NCI-H1092 treated with DMSO at 0.1 percent for 48 hours (cell line): ENCODE measurements around the gene MAFG.

Source experiments
- DNase-seq: peaks from one replicate; lab custom pipeline; 2025; lab: John Stamatoyannopoulos, UW

MAFG gene

GRCh38 chr17:81939881-81940385 lies 12.4 kb upstream of the MAFG start:
- no peak for DNase-seq

DNA sequence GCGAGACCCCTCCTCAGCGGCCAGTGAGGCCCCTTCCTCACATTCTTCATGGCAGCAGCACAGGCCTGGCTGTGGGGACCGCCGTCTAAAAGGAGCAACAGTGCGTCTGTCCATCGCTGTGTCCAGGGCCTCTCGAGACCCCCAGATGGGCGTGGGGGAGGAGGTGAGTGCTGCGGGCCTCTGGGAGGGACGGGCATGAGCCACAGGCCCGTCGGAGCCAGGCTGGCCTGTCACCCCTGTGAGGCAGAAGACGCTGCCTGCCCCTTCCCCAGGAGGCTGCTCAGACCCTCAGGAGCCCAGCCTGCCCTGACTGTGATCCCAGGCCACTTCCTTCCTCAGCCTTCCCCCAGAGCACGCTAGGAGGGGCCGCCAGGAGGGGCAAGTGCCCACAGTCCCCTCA lies 11.7 kb upstream of the MAFG start:
- DNase-seq, result no peak

DNA sequence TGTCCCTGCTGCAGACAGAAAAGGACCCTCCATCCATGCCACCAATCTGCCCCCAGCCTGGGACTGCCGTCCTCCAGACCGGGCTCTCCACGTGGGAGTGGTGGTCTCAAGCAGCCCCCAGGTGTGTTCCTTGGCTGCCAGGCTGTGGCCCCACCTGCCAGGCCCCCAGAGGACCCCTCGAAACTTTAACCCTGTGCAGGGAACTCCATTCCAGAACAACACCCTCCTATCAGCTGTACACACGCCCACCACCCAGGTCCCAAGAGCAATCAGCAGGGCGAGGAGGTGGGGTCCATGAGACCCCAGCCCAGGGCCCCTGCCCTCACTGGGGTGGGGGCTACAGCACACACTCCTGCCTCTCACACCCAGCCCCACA lies 8.2 kb upstream of the MAFG start:
- no peak for DNase-seq

GRCh38 chr17:81934850-81935708 lies 7.5 kb upstream of the MAFG start:
- DNase-seq, result no peak

- DNase-seq, result no peak
Observed at GRCh38 chr17:81934098-81934757, 6.7 kb upstream of the MAFG start.

- no peak for DNase-seq
Observed at GRCh38 chr17:81933178-81933699, 5.7 kb upstream of the MAFG start.

GRCh38 chr17:81932333-81932983 lies 4.9 kb upstream of the MAFG start:
- no peak for DNase-seq

DNA sequence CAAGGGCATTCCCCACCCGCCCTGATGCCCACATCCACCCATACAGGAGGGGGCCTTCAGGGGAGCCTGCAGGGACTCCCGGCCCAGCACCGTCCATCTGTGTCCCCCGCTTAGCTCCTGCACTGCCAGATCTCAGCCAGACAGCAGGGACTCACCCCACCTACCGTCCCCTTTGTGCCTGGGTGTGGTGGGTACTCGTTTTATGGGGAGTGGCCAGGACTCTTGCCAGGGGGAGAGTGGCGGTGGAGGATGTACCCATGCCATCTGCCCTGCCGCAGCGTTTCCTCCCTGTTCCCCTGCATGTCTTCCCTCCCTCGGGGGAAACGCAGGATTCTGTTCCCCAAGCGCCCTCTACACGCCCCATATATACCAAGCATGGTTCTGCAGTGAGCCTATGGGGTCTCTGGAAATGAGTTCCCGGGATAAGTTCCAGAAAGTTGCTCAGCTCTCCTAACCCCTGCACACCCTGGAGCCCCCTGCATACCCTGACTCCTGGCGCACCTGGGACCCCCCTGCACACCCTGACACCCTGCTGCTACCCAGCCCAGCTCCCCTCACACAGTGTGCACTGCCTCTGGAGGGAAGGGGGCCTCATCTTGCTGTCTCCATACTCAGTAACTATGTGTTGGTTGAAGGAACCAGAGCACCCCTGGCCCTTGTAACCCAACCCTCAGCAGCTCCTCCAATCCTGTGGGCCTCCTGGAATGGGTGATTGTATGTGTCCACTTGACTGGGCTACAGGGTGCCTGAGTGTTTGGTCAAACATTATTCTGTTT lies 4.2 kb upstream of the MAFG start:
- DNase-seq, result no peak

DNA sequence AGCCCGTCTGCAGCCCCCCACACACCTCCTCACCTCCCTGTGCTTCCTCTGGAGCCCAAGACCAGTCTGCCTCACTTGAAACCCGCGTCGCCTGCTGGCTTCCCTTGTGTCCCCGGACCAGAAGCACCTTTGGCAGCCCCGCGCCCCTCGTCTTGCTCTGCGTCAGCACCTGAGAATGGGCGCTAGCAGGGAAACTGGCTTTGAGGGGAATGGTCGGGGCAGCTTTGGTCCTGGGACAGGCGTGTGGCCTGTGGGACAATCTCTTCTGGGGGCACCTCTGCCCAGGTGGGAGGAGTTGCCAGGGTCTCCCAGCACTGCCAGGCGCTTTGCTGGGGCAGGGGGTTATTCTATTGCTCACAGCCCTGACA lies 3.6 kb upstream of the MAFG start:
- no peak for DNase-seq

- no peak for DNase-seq
Observed at GRCh38 chr17:81930142-81931125, 2.9 kb upstream of the MAFG start.

GRCh38 chr17:81929253-81930141 lies 2.0 kb upstream of the MAFG start:
- DNase-seq, result no peak

GRCh38 chr17:81928544-81929252 lies 1.2 kb upstream of the MAFG start:
- DNase-seq, result no peak

- DNase-seq, result no peak
Observed at GRCh38 chr17:81927152-81927652, 333 bp downstream of the MAFG start.

DNA sequence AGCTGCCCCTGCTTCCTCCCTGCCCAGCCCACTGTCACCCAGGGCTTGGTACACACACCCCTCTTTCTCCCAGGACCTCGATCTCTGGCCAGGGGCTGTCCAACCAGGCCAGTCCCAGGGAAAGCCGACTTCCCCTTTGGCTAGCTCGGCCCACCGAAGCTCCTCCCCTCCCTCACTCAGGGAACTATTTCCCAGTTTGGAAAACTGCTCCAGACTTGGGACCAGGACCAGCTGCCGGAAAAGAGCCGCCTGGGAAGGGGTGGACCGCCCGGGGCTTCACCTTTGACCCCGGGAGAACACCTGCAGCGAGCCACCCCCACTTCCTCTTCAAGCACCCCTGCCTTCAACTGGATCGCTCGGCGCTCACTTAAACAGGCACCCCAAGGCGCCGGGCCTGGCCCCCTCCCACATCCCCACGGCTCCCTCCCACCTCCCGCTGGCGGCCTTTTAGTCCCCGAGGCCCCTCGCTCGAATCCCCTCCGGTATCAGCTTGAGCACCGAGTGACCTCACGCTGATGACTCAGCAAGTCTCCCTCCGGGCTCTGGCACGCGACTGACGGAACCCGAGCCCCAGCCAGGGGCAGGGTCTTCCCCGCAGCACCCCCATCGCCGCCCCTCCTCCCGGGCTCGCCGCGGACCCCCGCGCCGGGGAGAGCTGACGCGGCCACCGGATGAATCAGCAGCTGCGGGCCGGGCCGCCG lies 934 bp downstream of the MAFG start:
- no peak for DNase-seq

GRCh38 chr17:81925860-81926450 lies 1.6 kb downstream of the MAFG start:
- no peak for DNase-seq

DNA sequence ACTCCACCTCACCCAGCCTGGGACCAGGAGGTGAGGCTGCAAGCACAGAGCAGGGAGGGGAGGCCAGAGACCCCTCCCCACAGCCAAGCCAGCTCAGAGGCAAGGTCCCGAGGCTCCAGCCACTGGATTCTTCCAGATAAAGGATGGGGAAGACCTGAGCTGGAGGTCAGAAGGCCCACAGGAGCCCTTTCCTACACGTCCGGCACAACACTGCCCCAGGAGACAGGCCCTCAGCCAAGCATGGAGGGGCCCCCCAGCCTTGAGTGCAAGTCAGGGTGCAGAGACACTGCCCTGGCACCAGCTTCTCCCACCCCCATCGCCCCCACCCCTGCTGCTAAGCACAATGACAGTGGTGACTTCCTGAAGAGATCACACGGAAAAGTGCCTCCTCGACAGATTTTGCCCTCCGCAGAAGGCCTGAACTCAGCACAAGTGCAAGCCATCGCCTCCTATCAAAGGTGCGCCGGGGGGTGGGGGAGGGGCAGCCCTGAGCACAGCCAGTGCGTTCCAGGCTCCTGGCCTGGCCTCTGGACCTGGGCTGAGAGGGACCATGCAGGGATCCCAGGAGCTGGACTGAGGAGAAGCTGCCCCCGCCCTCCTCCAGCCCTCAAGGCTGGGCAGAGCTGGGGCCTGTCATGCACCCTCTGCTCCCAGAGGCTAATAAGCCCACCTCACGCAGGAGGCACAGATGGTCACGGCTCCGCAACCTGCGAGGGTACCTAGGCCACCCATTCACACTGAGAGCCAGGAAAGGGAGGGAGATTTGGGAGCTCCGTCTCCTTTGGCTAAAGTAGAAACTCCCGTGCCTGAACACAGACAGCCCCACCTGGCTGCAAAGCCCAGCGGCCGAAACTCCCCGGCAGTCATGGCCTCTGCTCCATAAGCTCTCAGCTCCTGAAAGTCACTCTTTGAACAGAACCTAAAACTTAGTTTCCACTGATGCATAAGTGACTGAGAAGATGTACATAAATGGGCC lies 2.7 kb downstream of the MAFG start:
- DNase-seq, result no peak
